Measurements from ENCODE around the gene POU2F1. TPM values are rescaled to one million over a fixed set of nuclear protein-coding genes. Genes with fewer than 3 reads are reported as not detected.
"Not testable (repeated sequence)": the region's sequence is repeated elsewhere in the genome, so short reads cannot be mapped to it uniquely, and the experiment has no call there.

The POU2F1 gene
- total RNA-seq, 1 experiment from 2014 or later, result 25.3 TPM

DNA sequence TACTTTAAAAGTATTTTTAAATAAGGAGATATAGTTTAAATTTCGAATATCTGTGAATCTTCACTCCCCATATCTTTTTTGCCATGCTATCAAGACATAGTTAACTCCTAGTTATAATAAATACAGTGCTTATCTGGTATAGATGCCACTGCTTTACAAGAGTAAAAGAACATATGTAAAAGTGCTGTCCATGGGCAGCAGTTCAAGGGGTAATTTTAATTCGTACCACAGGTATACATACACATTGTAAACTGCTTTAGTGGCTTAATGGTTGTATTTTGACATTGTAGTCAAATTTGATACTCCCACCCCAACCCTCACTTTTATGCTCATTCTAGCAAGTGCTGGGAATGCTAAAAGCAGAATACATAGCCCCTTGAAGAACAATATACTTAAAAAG is 18.6 kb downstream of the POU2F1 start:
- H3K27me3 Mint-ChIP-seq (ENCODE audit: unreplicated experiment), result no peaks in the 10 kb centered on the region

DNA sequence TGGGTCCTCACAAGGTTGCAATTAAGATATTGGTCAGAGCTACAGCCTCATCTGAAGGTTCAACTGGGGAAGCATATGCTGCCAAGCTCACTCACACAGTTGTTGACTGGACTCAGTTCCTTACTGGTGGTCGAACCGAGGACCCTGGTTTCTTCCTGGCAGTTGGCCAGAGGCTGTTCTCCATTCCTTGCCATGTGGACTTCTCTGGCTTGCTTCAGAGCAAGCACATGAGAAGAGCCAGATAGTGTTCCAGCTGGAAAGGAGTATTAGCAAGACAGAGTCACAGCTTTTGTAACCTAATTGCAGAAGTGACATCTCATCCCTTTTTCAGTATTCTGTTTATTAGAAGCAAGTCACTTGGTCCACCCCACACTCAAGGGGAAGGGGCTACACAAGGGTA is 23.6 kb downstream of the POU2F1 start:
- Mint-ChIP-seq H3K4me1 (ENCODE audit: low read depth, unreplicated experiment) (peaks cover 12% of the 10 kb centered on the region), H3K36me3 (ENCODE audit: insufficient read depth, unreplicated experiment) (no peaks in the 10 kb centered on the region), H3K27me3 (ENCODE audit: unreplicated experiment) (no peaks in the 10 kb centered on the region), H3K9me3 (ENCODE audit: low read depth, unreplicated experiment) (no peaks in the 10 kb centered on the region), H3K27ac (ENCODE audit: unreplicated experiment) (no peak overlapping the region), H3K4me3 (ENCODE audit: low read depth, unreplicated experiment) (no peak overlapping the region)
- BruUV-seq (replicated peaks), result no TSS peak
- intact Hi-C loops (cut with micrococcal nuclease; ENCODE audit: unreplicated experiment), result no loop called here
- CTCF ChIA-PET, result interaction anchor here (1.4 kb wide), 1 partner anchor 10 kb away, joined by 5 read pairs; no protein-coding TSS in a partner anchor
- DNase-seq, result no peak
- TF ChIP-seq, protein P1, sequence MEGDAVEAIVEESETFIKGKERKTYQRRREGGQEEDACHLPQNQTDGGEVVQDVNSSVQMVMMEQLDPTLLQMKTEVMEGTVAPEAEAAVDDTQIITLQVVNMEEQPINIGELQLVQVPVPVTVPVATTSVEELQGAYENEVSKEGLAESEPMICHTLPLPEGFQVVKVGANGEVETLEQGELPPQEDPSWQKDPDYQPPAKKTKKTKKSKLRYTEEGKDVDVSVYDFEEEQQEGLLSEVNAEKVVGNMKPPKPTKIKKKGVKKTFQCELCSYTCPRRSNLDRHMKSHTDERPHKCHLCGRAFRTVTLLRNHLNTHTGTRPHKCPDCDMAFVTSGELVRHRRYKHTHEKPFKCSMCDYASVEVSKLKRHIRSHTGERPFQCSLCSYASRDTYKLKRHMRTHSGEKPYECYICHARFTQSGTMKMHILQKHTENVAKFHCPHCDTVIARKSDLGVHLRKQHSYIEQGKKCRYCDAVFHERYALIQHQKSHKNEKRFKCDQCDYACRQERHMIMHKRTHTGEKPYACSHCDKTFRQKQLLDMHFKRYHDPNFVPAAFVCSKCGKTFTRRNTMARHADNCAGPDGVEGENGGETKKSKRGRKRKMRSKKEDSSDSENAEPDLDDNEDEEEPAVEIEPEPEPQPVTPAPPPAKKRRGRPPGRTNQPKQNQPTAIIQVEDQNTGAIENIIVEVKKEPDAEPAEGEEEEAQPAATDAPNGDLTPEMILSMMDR (IDR thresholded peaks at IDR 0.05; ENCODE audit: unreplicated experiment), result no peak

More for the DNA sequence above, 18.6 kb downstream of the POU2F1 start:
- intact Hi-C loops (cut with micrococcal nuclease; ENCODE audit: unreplicated experiment), result loop anchor here (5.0 kb wide), 1 partner anchor 48 kb away; no protein-coding TSS in a partner anchor
- Mint-ChIP-seq H3K4me3 (ENCODE audit: low read depth, unreplicated experiment) (no peak overlapping the region), H3K9me3 (ENCODE audit: low read depth, unreplicated experiment) (no peaks in the 10 kb centered on the region), H3K36me3 (ENCODE audit: insufficient read depth, unreplicated experiment) (no peaks in the 10 kb centered on the region), H3K27ac (ENCODE audit: unreplicated experiment) (no peak overlapping the region), H3K4me1 (ENCODE audit: low read depth, unreplicated experiment) (peaks cover 20% of the 10 kb centered on the region)
- TF ChIP-seq, protein P1 (IDR thresholded peaks at IDR 0.05; ENCODE audit: unreplicated experiment), result no peak
- CTCF ChIA-PET, result no interaction called here
- no peak for DNase-seq
- BruUV-seq (replicated peaks), result no TSS peak

DNA sequence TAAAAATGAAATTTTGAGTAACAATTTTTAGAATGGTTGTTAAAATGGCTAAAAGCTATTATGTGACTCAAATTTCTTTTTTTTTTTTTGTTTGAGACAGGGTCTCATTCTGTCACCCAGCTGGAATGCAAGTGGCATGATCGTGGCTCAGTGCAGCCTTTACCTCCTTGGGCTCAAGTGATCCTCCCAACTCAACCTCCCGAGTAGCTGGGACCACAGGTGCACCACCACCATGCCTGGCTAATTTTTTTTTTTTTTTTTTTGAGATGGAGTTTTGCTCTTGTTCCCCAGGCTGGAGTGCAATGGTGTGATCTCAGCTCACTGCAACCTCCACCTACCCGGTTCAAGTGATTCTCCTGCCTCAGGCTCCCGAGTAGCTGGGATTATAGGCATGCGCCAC is 24.5 kb downstream of the POU2F1 start:
- CTCF ChIA-PET, result interaction anchor here (0.7 to 1.4 kb wide), 3 partner anchors 8 to 11 kb away, joined by 3 to 5 read pairs (median 3); no protein-coding TSS in a partner anchor
- H3K27ac Mint-ChIP-seq (ENCODE audit: unreplicated experiment); H3K27me3 Mint-ChIP-seq (ENCODE audit: unreplicated experiment); H3K36me3 Mint-ChIP-seq (ENCODE audit: insufficient read depth, unreplicated experiment); DNase-seq; intact Hi-C loops (cut with micrococcal nuclease; ENCODE audit: unreplicated experiment); BruUV-seq (replicated peaks); H3K4me3 Mint-ChIP-seq (ENCODE audit: low read depth, unreplicated experiment); H3K9me3 Mint-ChIP-seq (ENCODE audit: low read depth, unreplicated experiment): not testable (repeated sequence)
- peaks cover 17% of the 10 kb centered on the region for H3K4me1 Mint-ChIP-seq (ENCODE audit: low read depth, unreplicated experiment)

DNA sequence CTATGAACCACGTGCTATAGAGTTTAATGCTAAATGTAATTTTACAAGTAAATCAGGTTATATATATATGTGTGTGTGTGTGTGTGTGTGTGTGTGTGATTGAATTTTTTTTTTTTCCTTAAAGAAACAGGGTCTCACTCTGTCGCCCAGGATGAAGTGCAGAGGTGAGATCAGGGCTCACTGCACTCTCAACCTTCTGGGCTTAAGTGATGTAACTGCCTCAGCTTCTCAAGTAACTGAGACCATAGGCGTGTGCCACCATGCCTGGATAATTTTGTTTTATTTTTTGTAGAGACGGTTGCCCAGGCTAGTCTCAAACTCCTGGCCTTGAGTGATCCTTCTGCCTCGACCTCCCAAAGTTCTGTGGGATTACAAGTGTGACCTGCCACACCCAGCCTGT is 26.3 kb downstream of the POU2F1 start:
- no peaks in the 10 kb centered on the region for H3K36me3 Mint-ChIP-seq (ENCODE audit: insufficient read depth, unreplicated experiment)
- DNase-seq, result no peak
- peaks cover 17% of the 10 kb centered on the region for H3K4me1 Mint-ChIP-seq (ENCODE audit: low read depth, unreplicated experiment)
- intact Hi-C loops (cut with micrococcal nuclease; ENCODE audit: unreplicated experiment), result no loop called here
- H3K4me3 Mint-ChIP-seq (ENCODE audit: low read depth, unreplicated experiment), result no peak overlapping the region
- H3K9me3 Mint-ChIP-seq (ENCODE audit: low read depth, unreplicated experiment), result no peaks in the 10 kb centered on the region
- H3K27me3 Mint-ChIP-seq (ENCODE audit: unreplicated experiment), result no peaks in the 10 kb centered on the region
- TF ChIP-seq, protein P1 (IDR thresholded peaks at IDR 0.05; ENCODE audit: unreplicated experiment), result no peak
- CTCF ChIA-PET, result interaction anchor here (0.7 kb wide), 1 partner anchor 528 kb away, joined by 3 read pairs; no protein-coding TSS in a partner anchor
- no peak overlapping the region for H3K27ac Mint-ChIP-seq (ENCODE audit: unreplicated experiment)
- no TSS peak for BruUV-seq (replicated peaks)

DNA sequence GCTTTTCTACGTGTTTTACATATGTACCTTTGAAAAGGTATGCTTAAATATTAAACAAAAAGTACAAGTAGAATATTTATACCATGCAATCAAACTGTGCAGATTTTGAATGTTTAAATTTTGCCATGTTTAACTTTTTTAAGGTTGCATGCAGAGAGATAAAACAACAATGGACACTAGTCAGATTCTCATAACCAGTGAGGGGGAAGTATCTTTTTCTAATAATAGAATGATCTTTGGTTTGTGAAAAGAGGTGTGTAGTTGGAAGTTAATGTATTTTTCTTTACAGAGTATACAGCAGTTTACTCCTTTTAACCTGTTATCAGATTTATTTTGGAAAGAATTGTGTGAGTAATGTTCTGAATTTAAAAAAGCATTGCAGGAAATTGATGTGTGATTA is 27.1 kb downstream of the POU2F1 start:
- H3K4me3 Mint-ChIP-seq (ENCODE audit: low read depth, unreplicated experiment), result no peak overlapping the region
- peaks cover 17% of the 10 kb centered on the region for H3K4me1 Mint-ChIP-seq (ENCODE audit: low read depth, unreplicated experiment)
- H3K27ac Mint-ChIP-seq (ENCODE audit: unreplicated experiment), result no peak overlapping the region
- DNase-seq, result no peak
- H3K36me3 Mint-ChIP-seq (ENCODE audit: insufficient read depth, unreplicated experiment), result no peaks in the 10 kb centered on the region
- no TSS peak for BruUV-seq (replicated peaks)
- CTCF ChIA-PET, result interaction anchor here (0.6 kb wide), 1 partner anchor 35 kb away, joined by 4 read pairs; no protein-coding TSS in a partner anchor
- no peaks in the 10 kb centered on the region for H3K9me3 Mint-ChIP-seq (ENCODE audit: low read depth, unreplicated experiment)
- intact Hi-C loops (cut with micrococcal nuclease; ENCODE audit: unreplicated experiment), result no loop called here
- TF ChIP-seq, protein P1 (IDR thresholded peaks at IDR 0.05; ENCODE audit: unreplicated experiment), result no peak
- no peaks in the 10 kb centered on the region for H3K27me3 Mint-ChIP-seq (ENCODE audit: unreplicated experiment)
